ENCODE data around the gene STOML1. TPM values are rescaled to one million over a fixed set of nuclear protein-coding genes. Genes with fewer than 3 reads are reported as not detected.

The STOML1 gene
- total and polyA plus RNA-seq, 2 experiments from 2014 or later: 27.2 to 27.8 TPM

GRCh38 chr15:73984208-73984979, 7.7 kb downstream of the STOML1 start:
- no peaks in the 10 kb centered on the region for H3K79me2 ChIP-seq (ENCODE audit: insufficient read depth)
- peaks cover 51% of the 10 kb centered on the region for H3K4me1 ChIP-seq (ENCODE audit: insufficient read depth)
- no peaks in the 10 kb centered on the region for H4K20me1 ChIP-seq (ENCODE audit: insufficient read depth)
- H3K9ac ChIP-seq: no peak overlapping the region
- no peak overlapping the region for H3K4me3 ChIP-seq
- no peak overlapping the region for H2AFZ ChIP-seq
- in situ Hi-C loops (cut with MboI): no loop called here
- TF ChIP-seq EZH2phosphoT487 (IDR thresholded peaks at IDR 0.05; ENCODE audit: insufficient read depth, low read depth) (no peak), EZH2 (IDR thresholded peaks at IDR 0.05; ENCODE audit: insufficient read depth, poor library complexity, severe bottlenecking) (no peak)
- no peaks in the 10 kb centered on the region for H3K27me3 ChIP-seq (replicated peaks; ENCODE audit: insufficient read depth)
- H3F3A ChIP-seq (ENCODE audit: insufficient read depth): peaks cover 17% of the 10 kb centered on the region
- H3K9me3 ChIP-seq (ENCODE audit: low read depth): no peaks in the 10 kb centered on the region
- no peak overlapping the region for H3K27ac ChIP-seq
- no peaks in the 10 kb centered on the region for H3K36me3 ChIP-seq (ENCODE audit: low read depth)
- no peaks in the 10 kb centered on the region for H3K9me2 ChIP-seq (ENCODE audit: insufficient read depth)
- DNase-seq: peak; percentile 29
- H3K4me2 ChIP-seq (ENCODE audit: unreplicated experiment): peak overlapping the region; percentile 25
- WGBS, 2 experiments (ENCODE audit: low coverage in 1 of 2, low lambda C conversion rate in 2 of 2, missing lambda C conversion rate in 2 of 2): 83 to 86% methylated on average over 13 of the region's 13 CpGs

GRCh38 chr15:73983773-73984172, 8.3 kb downstream of the STOML1 start:
- 85 to 86% methylated on average over 9 of the region's 9 CpGs for WGBS, 2 experiments (ENCODE audit: low coverage in 1 of 2, low lambda C conversion rate in 2 of 2, missing lambda C conversion rate in 2 of 2)
- Histone ChIP-seq H3K4me3 (no peak overlapping the region), H3K79me2 (ENCODE audit: insufficient read depth) (no peaks in the 10 kb centered on the region), H3F3A (ENCODE audit: insufficient read depth) (peaks cover 12% of the 10 kb centered on the region), H3K9ac (peak overlapping the region; percentile 73), H3K27me3 (replicated peaks; ENCODE audit: insufficient read depth) (no peaks in the 10 kb centered on the region), H3K27ac (peak overlapping the region; percentile 92), H3K36me3 (ENCODE audit: low read depth) (no peaks in the 10 kb centered on the region), H3K9me3 (ENCODE audit: low read depth) (no peaks in the 10 kb centered on the region), H3K9me2 (ENCODE audit: insufficient read depth) (no peaks in the 10 kb centered on the region), H4K20me1 (ENCODE audit: insufficient read depth) (no peaks in the 10 kb centered on the region), H2AFZ (no peak overlapping the region), H3K4me2 (ENCODE audit: unreplicated experiment) (peak overlapping the region; percentile 69), H3K4me1 (ENCODE audit: insufficient read depth) (peaks cover 46% of the 10 kb centered on the region)
- TF ChIP-seq EZH2phosphoT487 (IDR thresholded peaks at IDR 0.05; ENCODE audit: insufficient read depth, low read depth) (no peak), EZH2 (IDR thresholded peaks at IDR 0.05; ENCODE audit: insufficient read depth, poor library complexity, severe bottlenecking) (no peak)
- in situ Hi-C loops (cut with MboI): no loop called here
- no peak for DNase-seq

GRCh38 chr15:73983211-73983727, 8.8 kb downstream of the STOML1 start:
- no peaks in the 10 kb centered on the region for H3K79me2 ChIP-seq (ENCODE audit: insufficient read depth)
- H3K9ac ChIP-seq: peak overlapping the region; percentile 73
- H3F3A ChIP-seq (ENCODE audit: insufficient read depth): peaks cover 12% of the 10 kb centered on the region
- H3K9me3 ChIP-seq (ENCODE audit: low read depth): no peaks in the 10 kb centered on the region
- H3K4me1 ChIP-seq (ENCODE audit: insufficient read depth): peaks cover 41% of the 10 kb centered on the region
- TF ChIP-seq EZH2 (IDR thresholded peaks at IDR 0.05; ENCODE audit: insufficient read depth, poor library complexity, severe bottlenecking) (no peak), EZH2phosphoT487 (IDR thresholded peaks at IDR 0.05; ENCODE audit: insufficient read depth, low read depth) (no peak)
- in situ Hi-C loops (cut with MboI): no loop called here
- no peaks in the 10 kb centered on the region for H3K9me2 ChIP-seq (ENCODE audit: insufficient read depth)
- H2AFZ ChIP-seq: no peak overlapping the region
- peak overlapping the region; percentile 69 for H3K4me2 ChIP-seq (ENCODE audit: unreplicated experiment)
- H3K36me3 ChIP-seq (ENCODE audit: low read depth): no peaks in the 10 kb centered on the region
- WGBS, 2 experiments (ENCODE audit: low coverage in 1 of 2, low lambda C conversion rate in 2 of 2, missing lambda C conversion rate in 2 of 2): 7 to 10% methylated on average over 10 of the region's 10 CpGs
- DNase-seq: peak; percentile 94
- 0 out of 2 replicates have a peak overlapping the region, but pooled peaks have one; percentile 19 for H3K4me3 ChIP-seq
- H3K27ac ChIP-seq: peak overlapping the region; percentile 92
- no peaks in the 10 kb centered on the region for H3K27me3 ChIP-seq (replicated peaks; ENCODE audit: insufficient read depth)
- no peaks in the 10 kb centered on the region for H4K20me1 ChIP-seq (ENCODE audit: insufficient read depth)

- Histone ChIP-seq H3K9me3 (ENCODE audit: low read depth) (no peaks in the 10 kb centered on the region), H3K27ac (peak overlapping the region; percentile 92), H3K9ac (peak overlapping the region; percentile 74), H3K79me2 (ENCODE audit: insufficient read depth) (no peaks in the 10 kb centered on the region), H3K9me2 (ENCODE audit: insufficient read depth) (no peaks in the 10 kb centered on the region), H3K4me2 (ENCODE audit: unreplicated experiment) (peak overlapping the region; percentile 69), H4K20me1 (ENCODE audit: insufficient read depth) (no peaks in the 10 kb centered on the region), H3K4me3 (peak overlapping the region; percentile 33; the same call in 1 of the 2 replicates), H3F3A (ENCODE audit: insufficient read depth) (peaks cover 12% of the 10 kb centered on the region), H2AFZ (peak overlapping the region; percentile 82), H3K27me3 (replicated peaks; ENCODE audit: insufficient read depth) (no peaks in the 10 kb centered on the region), H3K4me1 (ENCODE audit: insufficient read depth) (peaks cover 37% of the 10 kb centered on the region), H3K36me3 (ENCODE audit: low read depth) (no peaks in the 10 kb centered on the region)
- DNase-seq: peak; percentile 96
- 0 to 3% methylated on average over 8 of the region's 8 CpGs for WGBS, 2 experiments (ENCODE audit: low coverage in 1 of 2, low lambda C conversion rate in 2 of 2, missing lambda C conversion rate in 2 of 2)
- in situ Hi-C loops (cut with MboI): no loop called here
- no peak for TF ChIP-seq EZH2 (IDR thresholded peaks at IDR 0.05; ENCODE audit: insufficient read depth, poor library complexity, severe bottlenecking)
Observed at GRCh38 chr15:73982222-73982962, 9.7 kb downstream of the STOML1 start.

Data from GM23248 (cell line).